Endothelial cell of umbilical vein (primary cell): ENCODE data around the gene MRTFA. TPM values are rescaled to one million over a fixed set of nuclear protein-coding genes. Genes with fewer than 3 reads are reported as not detected.
"Not testable (repeated sequence)": the region's sequence is repeated elsewhere in the genome, so short reads cannot be mapped to it uniquely, and the experiment has no call there.

Experiments used
- BruUV-seq: library from RNA; stranded (reverse); fragments of 400-500 nt; replicated peaks from 2 replicates; lab custom pipeline; 2021; lab: Mats Ljungman, UMichigan
- CTCF ChIA-PET: fragments of 300-600, 350-600 bp; sonication (Branson Sonifier 250); formaldehyde crosslinking; loops from one replicate; lab custom pipeline; 2021; ENCODE audit warnings: antibody characterized with exemption, inconsistent platforms; lab: Charles Lee
- POLR2A ChIA-PET: fragments of 300-600, 350-600 bp; sonication (Branson Sonifier 250); formaldehyde crosslinking; loops from one replicate; lab custom pipeline; 2021; ENCODE audit warnings: antibody characterized with exemption, inconsistent platforms; lab: Charles Lee
- DNase-seq: peaks from one replicate; pipeline ENCODE4 v3.0.0-alpha.2; 2011; ENCODE audit warnings: low read depth, low spot score
- FAIRE-seq: peaks from 2 replicates; lab custom pipeline; 2011; peaks lifted over from hg19 to GRCh38; lab: Jason Lieb, UNC
- H2AFZ ChIP-seq: 2 replicates; pipeline ENCODE4 v1.6.0; 2012; ENCODE audit warnings: low read depth, low read length, control low read depth, inconsistent platforms
- H3K27ac ChIP-seq: 2 replicates; pipeline ENCODE4 v1.5.1; 2011; ENCODE audit warnings: low read depth, mild to moderate bottlenecking, control low read depth, low read length, moderate library complexity; ENCODE audit not compliant: insufficient read depth
- H3K27me3 ChIP-seq, 2 experiments: 2 replicates each; pipeline versions ENCODE4 v1.6.0 to v1.6.1; 2011; ENCODE audit warnings: low read length in 2 of 2, mixed read lengths in 1 of 2; ENCODE audit not compliant: control insufficient read depth in 2 of 2, insufficient read depth in 2 of 2
- H3K36me3 ChIP-seq, 2 experiments: 2 replicates in 1 of 2; 3 replicates in 1 of 2; pipeline ENCODE4 v1.5.1; 2011; ENCODE audit warnings: low read length in 2 of 2, mild to moderate bottlenecking in 1 of 2, moderate library complexity in 1 of 2; ENCODE audit not compliant: control insufficient read depth in 2 of 2, insufficient read depth in 2 of 2; ENCODE audit errors: extremely low read depth in 1 of 2
- H3K4me1 ChIP-seq: 3 replicates; pipeline ENCODE4 v1.5.1; 2011; ENCODE audit warnings: mild to moderate bottlenecking, low read length; ENCODE audit not compliant: control insufficient read depth, insufficient read depth; ENCODE audit errors: extremely low read depth
- H3K4me2 ChIP-seq: 2 replicates; pipeline ENCODE4 v1.6.1; 2011; ENCODE audit warnings: low read length, control low read depth, mixed read lengths; ENCODE audit not compliant: insufficient read depth
- H3K4me3 ChIP-seq, 3 experiments: fragments of 200-600 bp in 1 of 3; sonication (generic), shearing (Covaris generic) in 1 of 3; replicated peaks in 1 of 3; 2 replicates each; pipeline ENCODE4 v1.5.1; 2011 to 2016; ENCODE audit warnings: control low read depth in 3 of 3, low read length in 3 of 3, mild to moderate bottlenecking in 2 of 3, inconsistent platforms in 1 of 3, low read depth in 1 of 3, moderate library complexity in 1 of 3; ENCODE audit not compliant: insufficient read depth in 1 of 3
- H3K79me2 ChIP-seq: 2 replicates; pipeline ENCODE4 v1.6.0; 2012; ENCODE audit warnings: low read length, inconsistent platforms; ENCODE audit not compliant: control insufficient read depth, insufficient read depth
- H3K9ac ChIP-seq: replicated peaks from 2 replicates; pipeline ENCODE3; 2011; ENCODE audit warnings: low read length, control low read depth; ENCODE audit not compliant: insufficient read depth; ENCODE audit errors: extremely low read depth
- H3K9me1 ChIP-seq: replicated peaks from 3 replicates; pipeline ENCODE4 v1.6.0; 2011; ENCODE audit warnings: mild to moderate bottlenecking, low read length; ENCODE audit not compliant: control insufficient read depth, insufficient read depth; ENCODE audit errors: extremely low read depth
- H3K9me3 ChIP-seq: replicated peaks from 2 replicates; pipeline ENCODE4 v1.5.1; 2012; ENCODE audit warnings: low read length, inconsistent platforms; ENCODE audit not compliant: control insufficient read depth, insufficient read depth
- H4K20me1 ChIP-seq: replicated peaks from 2 replicates; pipeline ENCODE3; 2011; ENCODE audit warnings: mild to moderate bottlenecking, low read length; ENCODE audit not compliant: control insufficient read depth, insufficient read depth; ENCODE audit errors: extremely low read depth
- GATA2 ChIP-seq: IDR thresholded peaks from 2 replicates; pipeline ENCODE4 v1.7.0; 2011; ENCODE audit warnings: low read depth, mild to moderate bottlenecking, moderate library complexity, mixed read lengths, low read length; ENCODE audit not compliant: insufficient read length, insufficient read depth
- JUN ChIP-seq: IDR thresholded peaks from 2 replicates; pipeline ENCODE4 v1.6.1; 2011; ENCODE audit warnings: borderline replicate concordance, low read depth; ENCODE audit not compliant: insufficient read length, insufficient read depth
- dilution Hi-C: fragments of 300-500 bp; cut with MboI; formaldehyde crosslinking; loops from one replicate; pipeline ENCODE4 v1.15.0; 2019; ENCODE audit warnings: low sequenced_read_pairs; ENCODE audit not compliant: extremely low pct_ligation_motif_present
- intact Hi-C: fragments of 100-400 bp; cut with micrococcal nuclease; formaldehyde crosslinking; loops from one replicate; pipeline ENCODE4 v1.10.0; 2022
- polyA plus RNA-seq, 4 experiments: library from polyadenylated mRNA; depleted of rRNA in 3 of 4; stranded (reverse) in 3 of 4; unstranded in 1 of 4; fragments of >200 nt; gene quantifications; 2 replicates each; pipeline versions ENCODE4 v1.2.1 to v1.2.3, GENCODE V29; 2011 to 2012; ENCODE audit warnings: missing spikeins in 1 of 4
- total RNA-seq: library from RNA; stranded (reverse); gene quantifications from 2 replicates; pipeline ENCODE4 v1.2.3, GENCODE V29; 2021

The MRTFA gene
- total and polyA plus RNA-seq, 2 donors (not counting 3 experiments of a cell fraction or from before 2014, with no cell fraction given) = 13.6 to 44.1 TPM

DNA sequence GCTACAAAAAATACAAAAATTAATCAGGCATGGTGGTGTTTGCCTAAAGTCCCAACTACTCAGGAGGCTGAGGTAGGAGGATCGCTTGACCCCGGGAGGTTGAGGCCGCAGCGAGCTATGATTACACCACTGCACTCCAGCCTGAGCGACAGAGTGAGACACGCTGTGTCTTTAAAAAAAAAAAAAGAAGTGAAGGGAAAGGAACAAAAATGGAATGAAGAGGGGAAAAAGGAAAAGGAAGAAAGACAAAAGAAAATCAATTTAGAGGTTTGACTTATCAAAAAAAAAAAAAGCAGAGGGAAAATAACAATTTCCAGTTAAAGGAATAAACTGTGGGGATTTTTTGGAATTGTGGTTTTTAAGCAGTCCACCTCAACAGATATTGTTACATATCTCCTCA is 36.8 kb downstream of the MRTFA start:
- POLR2A ChIA-PET = no interaction called here
- TF ChIP-seq GATA2 (no peak), JUN (no peak)
- CTCF ChIA-PET = interaction anchor here (0.6 kb wide), 1 partner anchor 50 kb away, joined by 3 read pairs; no protein-coding TSS in a partner anchor
- Histone ChIP-seq H3K27me3 (no peaks in the 10 kb centered on the region), H2AFZ (no peak overlapping the region), H3K4me2 (no peak overlapping the region), H3K36me3 (no peaks in the 10 kb centered on the region), H3K4me1 (peaks cover 7% of the 10 kb centered on the region), H3K9ac (no peak overlapping the region), H3K9me1 (no peaks in the 10 kb centered on the region), H3K27ac (no peak overlapping the region), H3K9me3 (no peaks in the 10 kb centered on the region), H4K20me1 (peaks cover 7% of the 10 kb centered on the region), H3K4me3 (no peak overlapping the region), H3K79me2 (peaks cover 67% of the 10 kb centered on the region)
- FAIRE-seq (no peak), DNase-seq (no peak)
- intact Hi-C loops = no loop called here
- no TSS peak for BruUV-seq
- dilution Hi-C loops = no loop called here

DNA sequence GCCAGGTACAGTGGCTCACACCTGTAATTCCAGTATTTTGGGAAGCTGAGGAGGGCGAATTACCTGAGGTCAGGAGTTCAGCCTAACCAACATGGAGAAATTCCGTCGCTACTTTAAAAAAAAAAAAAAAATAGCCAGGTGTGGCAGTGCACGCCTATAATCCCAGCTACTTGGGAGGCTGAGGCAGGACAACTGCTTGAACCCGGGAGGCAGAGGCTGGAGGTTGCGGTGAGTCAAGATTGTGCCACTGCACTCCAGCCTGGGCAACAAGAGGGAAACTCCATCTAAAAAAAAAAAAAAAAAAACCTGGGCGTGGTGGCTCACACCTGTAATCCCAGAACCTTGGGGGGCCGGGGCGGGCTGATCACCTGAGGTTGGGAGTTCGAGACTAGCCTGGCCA is 37.8 kb downstream of the MRTFA start:
- CTCF ChIA-PET, dilution Hi-C loops, H3K9ac ChIP-seq, H3K27ac ChIP-seq, H2AFZ ChIP-seq, H3K4me1 ChIP-seq, DNase-seq, H3K4me3 ChIP-seq, H4K20me1 ChIP-seq, BruUV-seq, H3K27me3 ChIP-seq, intact Hi-C loops, FAIRE-seq, H3K9me1 ChIP-seq, H3K9me3 ChIP-seq, H3K4me2 ChIP-seq, H3K36me3 ChIP-seq: not testable (repeated sequence)
- POLR2A ChIA-PET = interaction anchor here (0.6 kb wide), 1 partner anchor 70 kb away, joined by 6 read pairs; no protein-coding TSS in a partner anchor
- peaks cover 71% of the 10 kb centered on the region for H3K79me2 ChIP-seq
